PC-9 (cell line): ENCODE measurements around the gene KRT31. TPM values are rescaled to one million over a fixed set of nuclear protein-coding genes. Genes with fewer than 3 reads are reported as not detected.

Source experiments
- BruUV-seq: library from RNA; stranded (reverse); fragments of 400-500 nt; replicated peaks from 2 replicates; lab custom pipeline; 2021; lab: Mats Ljungman, UMichigan
- CTCF ChIA-PET: fragments of 300-600 bp; sonication (Branson Sonifier 250); formaldehyde crosslinking; loops from one replicate; lab custom pipeline; 2022; ENCODE audit warnings: antibody characterized with exemption; lab: Charles Lee
- POLR2A ChIA-PET: fragments of 300-600 bp; sonication (Branson Sonifier 250); formaldehyde crosslinking; loops from one replicate; lab custom pipeline; 2022; ENCODE audit warnings: antibody characterized with exemption; ENCODE audit not compliant: unreplicated experiment; lab: Charles Lee
- DNase-seq, 2 experiments: peaks; one replicate each; pipeline versions ENCODE4 v3.0.0 to v3.0.0-alpha.2; 2015 to 2022; ENCODE audit warnings: mixed read lengths in 1 of 2
- H2AFZ ChIP-seq: fragments of 200-600 bp; sonication (generic); 2 replicates; pipeline ENCODE4 v1.8.1; 2017; ENCODE audit warnings: antibody characterized with exemption
- H3F3A ChIP-seq: fragments of 200-600 bp; sonication (generic); 2 replicates; pipeline ENCODE4 v1.8.1; 2017; ENCODE audit warnings: antibody characterized with exemption, mild to moderate bottlenecking, low read depth; ENCODE audit not compliant: insufficient read depth
- H3K27ac ChIP-seq: fragments of 200-600 bp; sonication (generic); 2 replicates; pipeline ENCODE4 v1.6.1; 2016; ENCODE audit warnings: mixed run types
- H3K27me3 ChIP-seq: fragments of 200-600 bp; sonication (generic); 2 replicates; pipeline ENCODE4 v1.6.1; 2016; ENCODE audit warnings: low read depth, mixed run types; ENCODE audit not compliant: insufficient read depth
- H3K36me3 ChIP-seq: fragments of 200-600 bp; sonication (generic); 2 replicates; pipeline ENCODE4 v1.6.1; 2016; ENCODE audit warnings: low read depth, mixed run types
- H3K4me1 ChIP-seq: fragments of 200-600 bp; sonication (generic); replicated peaks from 2 replicates; pipeline ENCODE4 v1.6.1; 2016; ENCODE audit warnings: mixed run types; ENCODE audit not compliant: insufficient read depth
- H3K4me2 ChIP-seq: fragments of 200-600 bp; sonication (generic); 2 replicates; pipeline ENCODE4 v1.6.1; 2017; ENCODE audit warnings: mixed run types
- H3K4me3 ChIP-seq: fragments of 200-600 bp; sonication (generic); 2 replicates; pipeline ENCODE4 v1.6.1; 2016; ENCODE audit warnings: mixed run types
- H3K79me2 ChIP-seq: fragments of 200-600 bp; sonication (generic); 2 replicates; pipeline ENCODE4 v1.6.1; 2017; ENCODE audit warnings: low read depth, mixed run types
- H3K9me2 ChIP-seq: fragments of 200-600 bp; sonication (generic); 2 replicates; pipeline ENCODE4 v1.8.1; 2017; ENCODE audit warnings: mild to moderate bottlenecking; ENCODE audit not compliant: insufficient read depth
- H3K9me3 ChIP-seq: fragments of 200-600 bp; sonication (generic); 2 replicates; pipeline ENCODE4 v1.8.1; 2016; ENCODE audit warnings: low read depth; ENCODE audit not compliant: insufficient read depth
- H4K20me1 ChIP-seq: fragments of 200-600 bp; sonication (generic); 2 replicates; pipeline ENCODE4 v1.8.1; 2017; ENCODE audit not compliant: insufficient read depth
- EZH2 ChIP-seq: fragments of 200-600 bp; sonication (generic); IDR thresholded peaks from 2 replicates; pipeline ENCODE4 v1.8.0; 2017; ENCODE audit warnings: antibody characterized with exemption, low read depth
- intact Hi-C: fragments of 100-400 bp; cut with micrococcal nuclease; formaldehyde crosslinking; loops from one replicate; pipeline ENCODE4 v1.10.0; 2022; ENCODE audit not compliant: unreplicated experiment
- total RNA-seq: library from RNA; stranded (reverse); gene quantifications from 2 replicates; pipeline ENCODE4 v1.2.3, GENCODE V29; 2021
- TF ChIP-seq, protein P1 (sequence below): fragments of 200-600 bp; sonication (generic); conservative IDR thresholded peaks from 2 replicates; pipeline ENCODE4 v1.6.1; 2017; ENCODE audit warnings: mixed run types, antibody characterized with exemption, mild to moderate bottlenecking, moderate library complexity

The KRT31 gene
- total RNA-seq, 1 experiment from 2014 or later, result not detected

DNA sequence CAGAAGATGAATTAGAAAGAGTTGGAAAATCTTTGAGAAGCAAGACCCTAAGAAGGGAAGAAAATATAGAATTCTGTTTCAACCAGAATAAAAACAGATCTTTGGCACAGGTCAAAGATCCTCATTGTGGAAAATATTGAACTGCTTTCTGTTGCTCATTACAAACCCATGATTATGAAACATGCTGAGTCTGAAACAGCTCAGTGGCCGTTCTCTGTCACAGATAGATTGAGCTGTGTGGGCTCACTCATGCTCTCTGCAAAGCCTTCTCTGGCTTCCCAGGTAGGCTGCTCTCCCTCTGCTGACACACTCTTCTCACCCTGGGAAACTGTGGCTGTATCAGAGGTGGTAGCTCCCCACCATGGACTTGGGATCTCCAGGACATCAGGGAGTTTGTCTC lies 46.8 kb upstream of the KRT31 start:
- H3K9me3 ChIP-seq, result peaks cover 8% of the 10 kb centered on the region; the same call in 1 of the 2 replicates
- intact Hi-C loops, result no loop called here
- no peaks in the 10 kb centered on the region for H3K9me2 ChIP-seq
- no peak overlapping the region for H2AFZ ChIP-seq
- CTCF ChIA-PET, result interaction anchor here (0.5 kb wide), 1 partner anchor 968 kb away, joined by 3 read pairs; no protein-coding TSS in a partner anchor
- 0 out of 2 replicates have a peak, but pooled peaks cover 7% of the 10 kb centered on the region for H3K4me1 ChIP-seq
- DNase-seq, result no peak
- no peaks in the 10 kb centered on the region for H3K27me3 ChIP-seq
- no peak overlapping the region for H3K27ac ChIP-seq
- H3K4me2 ChIP-seq, result no peak overlapping the region
- no peaks in the 10 kb centered on the region for H3F3A ChIP-seq
- H3K36me3 ChIP-seq, result no peaks in the 10 kb centered on the region
- POLR2A ChIA-PET, result no interaction called here
- H3K79me2 ChIP-seq, result no peaks in the 10 kb centered on the region
- no peaks in the 10 kb centered on the region for H4K20me1 ChIP-seq
- no peak for TF ChIP-seq EZH2
- TF ChIP-seq, protein P1, sequence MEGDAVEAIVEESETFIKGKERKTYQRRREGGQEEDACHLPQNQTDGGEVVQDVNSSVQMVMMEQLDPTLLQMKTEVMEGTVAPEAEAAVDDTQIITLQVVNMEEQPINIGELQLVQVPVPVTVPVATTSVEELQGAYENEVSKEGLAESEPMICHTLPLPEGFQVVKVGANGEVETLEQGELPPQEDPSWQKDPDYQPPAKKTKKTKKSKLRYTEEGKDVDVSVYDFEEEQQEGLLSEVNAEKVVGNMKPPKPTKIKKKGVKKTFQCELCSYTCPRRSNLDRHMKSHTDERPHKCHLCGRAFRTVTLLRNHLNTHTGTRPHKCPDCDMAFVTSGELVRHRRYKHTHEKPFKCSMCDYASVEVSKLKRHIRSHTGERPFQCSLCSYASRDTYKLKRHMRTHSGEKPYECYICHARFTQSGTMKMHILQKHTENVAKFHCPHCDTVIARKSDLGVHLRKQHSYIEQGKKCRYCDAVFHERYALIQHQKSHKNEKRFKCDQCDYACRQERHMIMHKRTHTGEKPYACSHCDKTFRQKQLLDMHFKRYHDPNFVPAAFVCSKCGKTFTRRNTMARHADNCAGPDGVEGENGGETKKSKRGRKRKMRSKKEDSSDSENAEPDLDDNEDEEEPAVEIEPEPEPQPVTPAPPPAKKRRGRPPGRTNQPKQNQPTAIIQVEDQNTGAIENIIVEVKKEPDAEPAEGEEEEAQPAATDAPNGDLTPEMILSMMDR, result no peak
- no TSS peak for BruUV-seq
- no peak overlapping the region for H3K4me3 ChIP-seq

DNA sequence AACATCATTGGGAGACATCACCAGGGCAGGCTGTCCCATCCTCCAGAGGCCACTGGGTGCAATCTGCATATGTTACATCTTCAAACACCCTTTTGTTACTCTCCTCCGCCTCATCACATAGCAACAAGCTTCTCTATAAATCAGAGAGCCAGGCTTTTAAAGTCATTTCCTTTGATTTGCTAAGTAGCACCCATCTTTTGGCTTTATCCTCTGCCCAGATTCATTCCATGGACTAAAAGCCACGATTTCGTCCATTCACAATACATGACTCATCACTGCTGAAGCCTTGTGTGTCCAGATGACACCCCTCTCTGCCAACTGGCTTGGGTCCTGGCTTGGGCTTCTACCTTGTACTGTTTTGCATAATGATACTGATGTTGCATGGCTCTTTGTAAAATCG lies 45.3 kb upstream of the KRT31 start:
- H3K36me3 ChIP-seq, result no peaks in the 10 kb centered on the region
- 0 out of 2 replicates have a peak, but pooled peaks cover 9% of the 10 kb centered on the region for H3K4me1 ChIP-seq
- intact Hi-C loops, result no loop called here
- peaks cover 8% of the 10 kb centered on the region; the same call in 1 of the 2 replicates for H3K9me3 ChIP-seq
- no peak overlapping the region for H3K4me3 ChIP-seq
- H4K20me1 ChIP-seq, result no peaks in the 10 kb centered on the region
- no peak for DNase-seq
- no peaks in the 10 kb centered on the region for H3K27me3 ChIP-seq
- H2AFZ ChIP-seq, result no peak overlapping the region
- no peaks in the 10 kb centered on the region for H3K9me2 ChIP-seq
- BruUV-seq, result no TSS peak
- ChIA-PET CTCF (no interaction called here), POLR2A (interaction anchor here (0.7 kb wide), 1 partner anchor 25 kb away, joined by 4 read pairs; no protein-coding TSS in a partner anchor)
- no peak overlapping the region for H3K4me2 ChIP-seq
- no peaks in the 10 kb centered on the region for H3K79me2 ChIP-seq
- no peak overlapping the region for H3K27ac ChIP-seq
- H3F3A ChIP-seq, result no peaks in the 10 kb centered on the region
- no peak for TF ChIP-seq EZH2
- TF ChIP-seq, protein P1, result no peak

GRCh38 chr17:41440531-41441033 lies 43.2 kb upstream of the KRT31 start, which contains the start of gene KRT38:
TSS of gene KRT38 (minus strand) at chr17:41440983. CDS start at chr17:41440921, 62 bp downstream.
- Histone ChIP-seq H3K4me2 (no peak within 1 kb of the TSS), H3K27me3 (no peaks in the 10 kb centered on the region), H3K9me2 (no peaks in the 10 kb centered on the region), H4K20me1 (no peaks in the 10 kb centered on the region), H3K9me3 (peaks cover 8% of the 10 kb centered on the region; the same call in 1 of the 2 replicates), H3K36me3 (no peaks in the 10 kb centered on the region), H2AFZ (no peak within 1 kb of the TSS), H3F3A (no peaks in the 10 kb centered on the region), H3K79me2 (no peaks in the 10 kb centered on the region), H3K4me3 (no peak within 1 kb of the TSS), H3K27ac (no peak within 1 kb of the TSS), H3K4me1 (0 out of 2 replicates have a peak, but pooled peaks cover 9% of the 10 kb centered on the region)
- BruUV-seq, result no TSS peak
- DNase-seq, result no peak
- intact Hi-C loops, result no loop called here
- CTCF ChIA-PET, result no interaction called here
- POLR2A ChIA-PET, result no interaction called here
- TF ChIP-seq, protein P1, result no peak
- TF ChIP-seq EZH2, result no peak
